Measurements from ENCODE around the gene TUBA4A.

GRCh38 chr2:219270055-219270372, 16.3 kb upstream of the TUBA4A start:
- TF ChIP-seq NFE2L1 (CRISPR knock-in tag; IDR thresholded peaks at IDR 0.05): no peak
- TF ChIP-seq CTCF (IDR thresholded peaks at IDR 0.05): no peak
- TF ChIP-seq USF2 (CRISPR knock-in tag; IDR thresholded peaks at IDR 0.05): no peak
- no peak for TF ChIP-seq MAX (CRISPR knock-in tag; IDR thresholded peaks at IDR 0.05)
- no peak for TF ChIP-seq RELA (CRISPR knock-in tag; IDR thresholded peaks at IDR 0.05; ENCODE audit: borderline replicate concordance)
- no peak for TF ChIP-seq CREB1 (CRISPR knock-in tag; IDR thresholded peaks at IDR 0.05)
- TF ChIP-seq ERG (CRISPR knock-in tag; IDR thresholded peaks at IDR 0.05): no peak
- TF ChIP-seq CDX4 (CRISPR knock-in tag; IDR thresholded peaks at IDR 0.05; ENCODE audit: borderline replicate concordance): no peak
- TF ChIP-seq KAT7 (CRISPR knock-in tag; IDR thresholded peaks at IDR 0.05; ENCODE audit: borderline replicate concordance): no peak
- no peak for TF ChIP-seq JUN (CRISPR knock-in tag; IDR thresholded peaks at IDR 0.05)
- TF ChIP-seq FOXP1 (CRISPR knock-in tag; IDR thresholded peaks at IDR 0.05; ENCODE audit: borderline replicate concordance): no peak
- TF ChIP-seq ELF4 (CRISPR knock-in tag; IDR thresholded peaks at IDR 0.05; ENCODE audit: low read depth): no peak
- no peak for TF ChIP-seq ATF3 (CRISPR knock-in tag; conservative IDR thresholded peaks at IDR 0.05)

Data from WTC11 (cell line).